Esophagus muscularis mucosa (tissue), 4 donors: ENCODE data around the gene PACSIN2. TPM values are rescaled to one million over a fixed set of nuclear protein-coding genes. Genes with fewer than 3 reads are reported as not detected.

Source experiments
- DNase-seq: peaks from one replicate; pipeline ENCODE4 v3.0.0-alpha.2; 2017; ENCODE audit errors: extremely low spot score
- H3K27ac ChIP-seq, 4 donors: fragments of 200-600 bp; sonication (generic); replicated peaks in 1 of 4; 1 replicate in 3 of 4; 2 replicates in 1 of 4; pipeline ENCODE4 v1.5.1; 2016 to 2019; ENCODE audit warnings: mild to moderate bottlenecking in 1 of 4
- H3K27me3 ChIP-seq, 4 donors: fragments of 200-600 bp; sonication (generic); one replicate each; pipeline versions ENCODE4 v1.5.1 to v1.6.0; 2016 to 2019
- H3K36me3 ChIP-seq, 4 donors: fragments of 200-600 bp; sonication (generic); one replicate each; pipeline ENCODE4 v1.5.1; 2016 to 2019
- H3K4me1 ChIP-seq, 4 donors: fragments of 200-600 bp; sonication (generic); one replicate each; pipeline ENCODE4 v1.5.1; 2016 to 2019
- H3K4me3 ChIP-seq, 4 donors: fragments of 200-600 bp; sonication (generic); 1 replicate in 2 of 4; 2 replicates in 2 of 4; pipeline ENCODE4 v1.5.1; 2016 to 2019; ENCODE audit warnings: mild to moderate bottlenecking in 4 of 4, moderate library complexity in 1 of 4
- H3K9me3 ChIP-seq, 4 donors: fragments of 200-600 bp; sonication (generic); 1 replicate in 3 of 4; 2 replicates in 1 of 4; pipeline ENCODE4 v1.5.1; 2016 to 2019
- EP300 ChIP-seq: sonication (generic); formaldehyde crosslinking; IDR thresholded peaks from one replicate; pipeline ENCODE4 v1.6.1; 2017; ENCODE audit warnings: antibody characterized with exemption
- POLR2A ChIP-seq: fragments of 450-650 bp; IDR thresholded peaks from one replicate; pipeline ENCODE4 v1.6.1; 2017; ENCODE audit warnings: antibody characterized with exemption, moderate library complexity, mild to moderate bottlenecking, low read depth
- POLR2AphosphoS5 ChIP-seq, 2 donors: sonication (generic); formaldehyde crosslinking; IDR thresholded peaks; one replicate each; pipeline ENCODE4 v1.6.1; 2017; ENCODE audit warnings: antibody characterized with exemption in 2 of 2
- WGBS: methylation state at CpG from one replicate; pipeline ENCODE4 v1.1.5; 2018; 5-methylcytosine and 5-hydroxymethylcytosine counted together
- intact Hi-C: fragments of 100-400 bp; cut with DNase I; formaldehyde crosslinking; loops from one replicate; pipeline ENCODE4 v1.15.1; 2023
- total RNA-seq, 4 donors: library from RNA; depleted of rRNA; stranded (reverse); fragments of >200 nt; gene quantifications; one replicate each; pipeline versions ENCODE4 v1.1.0 to v1.2.1, GENCODE V29; 2016
- TF ChIP-seq, protein P1 (sequence below), 3 experiments: fragments of 200-600 bp in 2 of 3; fragments of 450-650 bp in 1 of 3; sonication (generic) in 2 of 3; IDR thresholded peaks; one replicate each; pipeline ENCODE4 v1.5.1; 2017 to 2019; ENCODE audit warnings: antibody characterized with exemption in 3 of 3, mild to moderate bottlenecking in 2 of 3, moderate library complexity in 1 of 3

The PACSIN2 gene
- total RNA-seq, 4 donors from 2014 or later: 91.1 to 147 (median 116) TPM

DNA sequence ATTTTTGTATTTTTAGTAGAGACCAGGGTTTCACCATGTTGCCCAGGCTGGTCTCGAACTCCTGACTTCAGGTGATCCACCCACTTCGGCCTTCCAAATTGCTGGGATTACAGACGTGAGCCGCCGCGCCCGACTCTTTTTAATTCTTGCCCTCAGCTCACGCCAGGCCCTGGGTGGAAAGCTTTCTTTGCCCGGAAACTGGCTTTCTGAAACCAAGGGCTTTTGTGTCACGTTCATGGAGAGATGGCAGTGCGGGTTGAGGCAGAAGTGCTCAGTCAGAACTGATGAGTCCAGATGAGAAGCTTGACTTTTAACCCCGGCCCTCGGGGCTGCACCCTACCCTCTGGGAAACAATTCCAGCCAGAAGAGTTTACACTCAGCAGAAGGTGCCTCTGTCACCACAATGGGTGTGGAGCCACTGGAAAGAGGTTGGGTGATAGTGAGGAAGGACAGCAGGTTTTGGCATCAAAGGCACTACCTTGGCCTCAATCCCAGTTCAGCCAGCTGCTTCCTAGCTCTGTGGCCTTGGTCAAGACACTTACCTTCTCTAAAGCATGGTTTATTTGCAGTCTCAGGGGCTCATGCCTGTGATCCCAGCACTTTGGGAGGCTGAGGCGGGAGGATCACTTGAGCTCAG is 157.0 kb downstream of the PACSIN2 start:
- H3K36me3 ChIP-seq: peaks cover 0 to 4% (median 0%) of the 10 kb centered on the region in 4 donors
- intact Hi-C loops: loop anchor here (10.0 kb wide), 1 partner anchor 193 kb away; no protein-coding TSS in a partner anchor
- no peaks in the 10 kb centered on the region for H3K9me3 ChIP-seq
- H3K4me3 ChIP-seq: peak overlapping the region; percentile 87 to 94 (median 90)
- H3K27me3 ChIP-seq: no peaks in the 10 kb centered on the region
- DNase-seq: no peak
- over 99% methylated on average over 12 of the region's 14 CpGs for WGBS
- TF ChIP-seq, protein P1, sequence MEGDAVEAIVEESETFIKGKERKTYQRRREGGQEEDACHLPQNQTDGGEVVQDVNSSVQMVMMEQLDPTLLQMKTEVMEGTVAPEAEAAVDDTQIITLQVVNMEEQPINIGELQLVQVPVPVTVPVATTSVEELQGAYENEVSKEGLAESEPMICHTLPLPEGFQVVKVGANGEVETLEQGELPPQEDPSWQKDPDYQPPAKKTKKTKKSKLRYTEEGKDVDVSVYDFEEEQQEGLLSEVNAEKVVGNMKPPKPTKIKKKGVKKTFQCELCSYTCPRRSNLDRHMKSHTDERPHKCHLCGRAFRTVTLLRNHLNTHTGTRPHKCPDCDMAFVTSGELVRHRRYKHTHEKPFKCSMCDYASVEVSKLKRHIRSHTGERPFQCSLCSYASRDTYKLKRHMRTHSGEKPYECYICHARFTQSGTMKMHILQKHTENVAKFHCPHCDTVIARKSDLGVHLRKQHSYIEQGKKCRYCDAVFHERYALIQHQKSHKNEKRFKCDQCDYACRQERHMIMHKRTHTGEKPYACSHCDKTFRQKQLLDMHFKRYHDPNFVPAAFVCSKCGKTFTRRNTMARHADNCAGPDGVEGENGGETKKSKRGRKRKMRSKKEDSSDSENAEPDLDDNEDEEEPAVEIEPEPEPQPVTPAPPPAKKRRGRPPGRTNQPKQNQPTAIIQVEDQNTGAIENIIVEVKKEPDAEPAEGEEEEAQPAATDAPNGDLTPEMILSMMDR (IDR thresholded peaks at IDR 0.05): no peak
- no peak for TF ChIP-seq EP300
- no peak for TF ChIP-seq POLR2AphosphoS5 (IDR thresholded peaks at IDR 0.05)
- no peak for TF ChIP-seq POLR2A
- peak overlapping the region; percentile 95 to 98 (median 96) for H3K27ac ChIP-seq
- peaks cover 14 to 42% (median 28%) of the 10 kb centered on the region in 4 donors for H3K4me1 ChIP-seq

- H3K27ac ChIP-seq: peak within 1 kb of the TSS; percentile 95 to 98 (median 96)
- no peaks in the 10 kb centered on the region for H3K27me3 ChIP-seq
- no peaks in the 10 kb centered on the region for H3K9me3 ChIP-seq
- WGBS: 45% methylated on average over 16 of the region's 111 CpGs
- peaks cover 0 to 6% (median 0%) of the 10 kb centered on the region in 4 donors for H3K36me3 ChIP-seq
- peak within 1 kb of the TSS; percentile 87 to 94 (median 90) for H3K4me3 ChIP-seq
- intact Hi-C loops: loop anchor here (10.0 kb wide), 1 partner anchor 192 kb away; no protein-coding TSS in a partner anchor
- TF ChIP-seq POLR2AphosphoS5 (IDR thresholded peaks at IDR 0.05): peak; percentile 89 to 95
- TF ChIP-seq, protein P1 (IDR thresholded peaks at IDR 0.05): peak in 1 of 3 experiments; percentile 28
- peak; percentile 54 for TF ChIP-seq POLR2A
- TF ChIP-seq EP300: no peak
- peaks cover 14 to 42% (median 28%) of the 10 kb centered on the region in 4 donors for H3K4me1 ChIP-seq
- DNase-seq: peak; percentile 97
Measured at GRCh38 chr22:42856865-42857704, 157.9 kb downstream of the PACSIN2 start, which contains the start of gene ARFGAP3. TSS of gene ARFGAP3 (minus strand) at chr22:42857273. CDS start at chr22:42857182, 91 bp downstream.

DNA sequence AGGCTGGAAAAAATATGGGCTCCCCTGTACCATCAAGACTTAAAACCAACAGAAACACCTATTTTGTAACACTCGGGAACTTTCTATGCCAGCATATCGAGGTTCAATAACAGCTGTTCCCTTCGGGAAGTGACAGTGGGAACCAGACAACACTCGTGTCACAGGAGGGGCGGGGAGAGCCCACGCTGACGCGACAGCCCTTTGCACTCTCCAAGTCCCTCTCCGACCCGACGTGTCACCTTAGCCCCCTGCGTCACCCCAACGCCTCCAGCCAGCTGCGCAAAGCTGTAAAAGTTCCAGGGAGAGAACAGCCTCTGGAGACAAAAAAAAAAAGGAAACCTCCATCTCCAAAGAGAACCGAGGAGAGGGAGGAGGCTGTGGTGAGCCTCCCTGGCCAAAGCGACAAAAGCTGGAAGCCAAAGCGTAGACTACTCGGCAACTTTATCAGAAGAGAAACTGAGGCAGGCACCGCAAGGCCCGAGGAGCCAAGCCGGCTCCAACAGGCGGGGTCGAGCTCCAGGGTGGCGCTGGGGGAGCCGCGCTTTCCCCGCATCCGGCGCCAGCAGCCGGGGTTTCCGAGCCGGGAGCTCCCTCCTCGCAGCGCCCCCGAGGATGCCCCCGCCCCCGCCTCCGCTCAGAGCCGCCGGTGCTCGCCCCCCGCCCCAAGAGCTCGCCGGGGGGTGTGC is 158.6 kb downstream of the PACSIN2 start:
- Histone ChIP-seq H3K27me3 (no peaks in the 10 kb centered on the region), H3K9me3 (no peaks in the 10 kb centered on the region), H3K36me3 (peaks cover 0 to 6% (median 0%) of the 10 kb centered on the region in 4 donors), H3K4me1 (peaks cover 14 to 44% (median 28%) of the 10 kb centered on the region in 4 donors), H3K4me3 (peak overlapping the region; percentile 87 to 94 (median 90)), H3K27ac (peak overlapping the region; percentile 95 to 98 (median 96))
- DNase-seq: no peak
- intact Hi-C loops: loop anchor here (10.0 kb wide), 1 partner anchor 192 kb away; no protein-coding TSS in a partner anchor
- WGBS: 2% methylated on average over 22 of the region's 44 CpGs
- peak; percentile 38 to 43 for TF ChIP-seq POLR2AphosphoS5 (IDR thresholded peaks at IDR 0.05)
- no peak for TF ChIP-seq EP300
- TF ChIP-seq POLR2A: peak; percentile 26
- TF ChIP-seq, protein P1 (IDR thresholded peaks at IDR 0.05): no peak

- peaks cover 0 to 6% (median 0%) of the 10 kb centered on the region in 4 donors for H3K36me3 ChIP-seq
- WGBS: 22% methylated on average over 4 of the region's 4 CpGs
- no peak for DNase-seq
- intact Hi-C loops: loop anchor here (10.0 kb wide), 1 partner anchor 191 kb away; no protein-coding TSS in a partner anchor
- TF ChIP-seq POLR2A: no peak
- peak overlapping the region; percentile 95 to 98 (median 96) for H3K27ac ChIP-seq
- H3K4me3 ChIP-seq: peak overlapping the region; percentile 87 to 94 (median 90)
- H3K9me3 ChIP-seq: no peaks in the 10 kb centered on the region
- peaks cover 14 to 49% (median 25%) of the 10 kb centered on the region in 4 donors for H3K4me1 ChIP-seq
- H3K27me3 ChIP-seq: no peaks in the 10 kb centered on the region
Measured at GRCh38 chr22:42855721-42856120, 159.2 kb downstream of the PACSIN2 start.
